Activated CD4-positive, alpha-beta T cell treated with anti-CD3 and anti-CD28 coated beads, Interleukin-2, amount 10 ng/mL, durations not matched to agents 24 days and 14 days (primary cell): ENCODE data around the gene RERE. TPM values are rescaled to one million over a fixed set of nuclear protein-coding genes. Genes with fewer than 3 reads are reported as not detected.
"Not testable (repeated sequence)": the region's sequence is repeated elsewhere in the genome, so short reads cannot be mapped to it uniquely, and the experiment has no call there.

Source experiments
- DNase-seq: peaks from one replicate; pipeline ENCODE4 v3.0.0; 2022
- H3K27ac Mint-ChIP-seq: one replicate; pipeline ENCODE4 v1.8.0; 2022; ENCODE audit warnings: mild to moderate bottlenecking, mixed read lengths
- H3K27me3 Mint-ChIP-seq: one replicate; pipeline ENCODE4 v1.8.0; 2022; ENCODE audit warnings: mixed read lengths
- H3K36me3 Mint-ChIP-seq: one replicate; pipeline ENCODE4 v1.8.0; 2022; ENCODE audit warnings: low read depth, mild to moderate bottlenecking, mixed read lengths
- H3K4me1 Mint-ChIP-seq: one replicate; pipeline ENCODE4 v1.8.0; 2021; ENCODE audit warnings: mixed read lengths
- H3K4me3 Mint-ChIP-seq: one replicate; pipeline ENCODE4 v1.8.0; 2022; ENCODE audit warnings: mild to moderate bottlenecking, moderate library complexity, mixed read lengths
- H3K9me3 Mint-ChIP-seq: one replicate; pipeline ENCODE4 v1.8.0; 2021; ENCODE audit warnings: mixed read lengths
- intact Hi-C: fragments of 100-400 bp; cut with micrococcal nuclease; formaldehyde crosslinking; loops from one replicate; pipeline ENCODE4 v1.15.1; 2023
- total RNA-seq: library from RNA; stranded (reverse); gene quantifications from 2 replicates; pipeline ENCODE4 v1.2.3, GENCODE V29; 2022

Gene RERE
- total RNA-seq, 1 donor from 2014 or later, result 85.6 TPM

GRCh38 chr1:8702850-8703810 is 114.3 kb downstream of the RERE start:
- peaks cover 5% of the 10 kb centered on the region for H3K27me3 Mint-ChIP-seq
- peak overlapping the region; percentile 89 for H3K4me3 Mint-ChIP-seq

GRCh38 chr1:8702472-8702849 is 115.0 kb downstream of the RERE start:
- peaks cover 5% of the 10 kb centered on the region for H3K27me3 Mint-ChIP-seq
- peak overlapping the region; percentile 89 for H3K4me3 Mint-ChIP-seq
- intact Hi-C loops, result loop anchor here (2.0 to 5.0 kb wide), 4 partner anchors 115 to 280 kb away; partner anchors contain the start of genes ENO1 and RERE
- H3K4me1 Mint-ChIP-seq, result peaks cover 41% of the 10 kb centered on the region
- no peak for DNase-seq
- peaks cover 13% of the 10 kb centered on the region for H3K36me3 Mint-ChIP-seq
- no peaks in the 10 kb centered on the region for H3K9me3 Mint-ChIP-seq
- peak overlapping the region; percentile 90 for H3K27ac Mint-ChIP-seq

More at GRCh38 chr1:8702850-8703810, 114.3 kb downstream of the RERE start:
- Mint-ChIP-seq H3K9me3 (no peaks in the 10 kb centered on the region), H3K4me1 (peaks cover 40% of the 10 kb centered on the region), H3K27ac (peak overlapping the region; percentile 84), H3K36me3 (peaks cover 13% of the 10 kb centered on the region)
- intact Hi-C loops, result loop anchor here (2.0 to 5.0 kb wide), 4 partner anchors 114 to 281 kb away; partner anchors contain the start of genes ENO1 and RERE
- peak; percentile 92 for DNase-seq

GRCh38 chr1:8701794-8702471 is 115.5 kb downstream of the RERE start:
- Mint-ChIP-seq H3K27ac (peak overlapping the region; percentile 90), H3K4me1 (peaks cover 41% of the 10 kb centered on the region), H3K36me3 (peaks cover 13% of the 10 kb centered on the region), H3K9me3 (no peaks in the 10 kb centered on the region), H3K4me3 (peak overlapping the region; percentile 89), H3K27me3 (peaks cover 5% of the 10 kb centered on the region)
- peak; percentile 77 for DNase-seq
- intact Hi-C loops, result loop anchor here (1.0 to 5.0 kb wide), 10 partner anchors 15 to 280 kb away; partner anchors contain the start of genes ENO1 and RERE

- Mint-ChIP-seq H3K27ac (no peak overlapping the region), H3K9me3 (no peaks in the 10 kb centered on the region), H3K36me3 (peaks cover 10% of the 10 kb centered on the region), H3K4me1 (peaks cover 41% of the 10 kb centered on the region), H3K4me3 (no peak overlapping the region), H3K27me3 (peaks cover 2% of the 10 kb centered on the region)
- intact Hi-C loops, result loop anchor here (2.0 to 5.0 kb wide), 6 partner anchors 13 to 277 kb away; partner anchors contain the start of genes ENO1 and RERE
- DNase-seq, result no peak
These were observed 117.8 kb downstream of the RERE start for GRCh38 chr1:8699679-8700078.

GRCh38 chr1:8698937-8699447 is 118.4 kb downstream of the RERE start:
- Mint-ChIP-seq H3K4me1 (peaks cover 41% of the 10 kb centered on the region), H3K27ac (no peak overlapping the region), H3K4me3 (no peak overlapping the region), H3K27me3 (peaks cover 2% of the 10 kb centered on the region), H3K36me3 (peaks cover 10% of the 10 kb centered on the region), H3K9me3 (no peaks in the 10 kb centered on the region)
- no peak for DNase-seq
- intact Hi-C loops, result no loop called here

GRCh38 chr1:8698012-8698630 is 119.3 kb downstream of the RERE start:
- no peak for DNase-seq
- intact Hi-C loops, result no loop called here
- H3K9me3 Mint-ChIP-seq, result no peaks in the 10 kb centered on the region
- H3K27ac Mint-ChIP-seq, result no peak overlapping the region
- no peak overlapping the region for H3K4me3 Mint-ChIP-seq
- H3K27me3 Mint-ChIP-seq, result no peaks in the 10 kb centered on the region
- H3K4me1 Mint-ChIP-seq, result peaks cover 36% of the 10 kb centered on the region
- peaks cover 12% of the 10 kb centered on the region for H3K36me3 Mint-ChIP-seq

GRCh38 chr1:8695442-8695841 is 122.0 kb downstream of the RERE start:
- H3K9me3 Mint-ChIP-seq, H3K27ac Mint-ChIP-seq, intact Hi-C loops, H3K36me3 Mint-ChIP-seq, H3K27me3 Mint-ChIP-seq, H3K4me3 Mint-ChIP-seq, DNase-seq: not testable (repeated sequence)
- peaks cover 23% of the 10 kb centered on the region for H3K4me1 Mint-ChIP-seq

GRCh38 chr1:8693107-8693506 is 124.3 kb downstream of the RERE start:
- DNase-seq, result no peak
- H3K27ac Mint-ChIP-seq, result no peak overlapping the region
- peaks cover 8% of the 10 kb centered on the region for H3K36me3 Mint-ChIP-seq
- no peak overlapping the region for H3K4me3 Mint-ChIP-seq
- peaks cover 19% of the 10 kb centered on the region for H3K4me1 Mint-ChIP-seq
- no peaks in the 10 kb centered on the region for H3K27me3 Mint-ChIP-seq
- H3K9me3 Mint-ChIP-seq, result no peaks in the 10 kb centered on the region
- intact Hi-C loops, result no loop called here

- H3K9me3 Mint-ChIP-seq, result no peaks in the 10 kb centered on the region
- intact Hi-C loops, result no loop called here
- H3K27ac Mint-ChIP-seq, result no peak overlapping the region
- H3K27me3 Mint-ChIP-seq, result no peaks in the 10 kb centered on the region
- DNase-seq, result no peak
- H3K4me3 Mint-ChIP-seq, result no peak overlapping the region
- H3K4me1 Mint-ChIP-seq, result peaks cover 28% of the 10 kb centered on the region
- peaks cover 13% of the 10 kb centered on the region for H3K36me3 Mint-ChIP-seq
These were observed 125.8 kb downstream of the RERE start for GRCh38 chr1:8691662-8692061.

- H3K27me3 Mint-ChIP-seq, result no peaks in the 10 kb centered on the region
- DNase-seq, result no peak
- no peak overlapping the region for H3K4me3 Mint-ChIP-seq
- no peak overlapping the region for H3K27ac Mint-ChIP-seq
- H3K9me3 Mint-ChIP-seq, result no peaks in the 10 kb centered on the region
- intact Hi-C loops, result no loop called here
- H3K36me3 Mint-ChIP-seq, result peaks cover 15% of the 10 kb centered on the region
- H3K4me1 Mint-ChIP-seq, result peaks cover 31% of the 10 kb centered on the region
These were observed 127.3 kb downstream of the RERE start for GRCh38 chr1:8690253-8690525.

- no peak overlapping the region for H3K4me3 Mint-ChIP-seq
- H3K4me1 Mint-ChIP-seq, result peaks cover 33% of the 10 kb centered on the region
- DNase-seq, result no peak
- intact Hi-C loops, result no loop called here
- no peaks in the 10 kb centered on the region for H3K27me3 Mint-ChIP-seq
- no peak overlapping the region for H3K27ac Mint-ChIP-seq
- no peaks in the 10 kb centered on the region for H3K9me3 Mint-ChIP-seq
- peaks cover 17% of the 10 kb centered on the region for H3K36me3 Mint-ChIP-seq
These were observed 127.8 kb downstream of the RERE start for GRCh38 chr1:8689431-8690252.

- intact Hi-C loops, result loop anchor here (2.0 kb wide), 1 partner anchor 13 kb away; no protein-coding TSS in a partner anchor
- Mint-ChIP-seq H3K27ac (no peak overlapping the region), H3K9me3 (no peaks in the 10 kb centered on the region), H3K27me3 (no peaks in the 10 kb centered on the region), H3K4me3 (no peak overlapping the region), H3K36me3 (peaks cover 15% of the 10 kb centered on the region), H3K4me1 (peaks cover 35% of the 10 kb centered on the region)
- DNase-seq, result no peak
These were observed 129.9 kb downstream of the RERE start for GRCh38 chr1:8687538-8687937.

- Mint-ChIP-seq H3K36me3 (peaks cover 15% of the 10 kb centered on the region), H3K9me3 (no peaks in the 10 kb centered on the region), H3K27me3 (no peaks in the 10 kb centered on the region), H3K27ac (no peak overlapping the region), H3K4me1 (peaks cover 39% of the 10 kb centered on the region), H3K4me3 (peak overlapping the region; percentile 1)
- DNase-seq, result no peak
- intact Hi-C loops, result loop anchor here (2.0 kb wide), 1 partner anchor 14 kb away; no protein-coding TSS in a partner anchor
These were observed 130.4 kb downstream of the RERE start for GRCh38 chr1:8687039-8687438.
